ENCODE data around the gene SLC26A11. TPM values are rescaled to one million over a fixed set of nuclear protein-coding genes. Genes with fewer than 3 reads are reported as not detected.

Gene SLC26A11
- total and polyA plus RNA-seq, 2 of the 13 experiments (the other 11 are each of a cell fraction or from before 2014, with no cell fraction given) = 8.7 to 13.2 TPM

GRCh38 chr17:80195671-80196529 is 24.3 kb upstream of the SLC26A11 start (continued):
- TF ChIP-seq ZNF687 (CRISPR knock-in tag; IDR thresholded peaks at IDR 0.05) (peak; percentile 59), ATF7 (IDR thresholded peaks at IDR 0.05) (no peak), ATF7 (CRISPR knock-in tag; IDR thresholded peaks at IDR 0.05) (no peak), ZNF749 (CRISPR knock-in tag; IDR thresholded peaks at IDR 0.05; ENCODE audit: borderline replicate concordance) (no peak), PHF5A (CRISPR knock-in tag; IDR thresholded peaks at IDR 0.05; ENCODE audit: low read depth, unreplicated experiment) (no peak), KDM6A (CRISPR knock-in tag; IDR thresholded peaks at IDR 0.05; ENCODE audit: low read depth) (no peak), HIC2 (CRISPR knock-in tag; IDR thresholded peaks at IDR 0.05; ENCODE audit: low read depth) (no peak), AGO2 (optimal IDR thresholded peaks at IDR 0.05; ENCODE audit: low read depth, low read length) (no peak), ZNF501 (CRISPR knock-in tag; IDR thresholded peaks at IDR 0.05) (no peak), ZSCAN30 (CRISPR knock-in tag; IDR thresholded peaks at IDR 0.05) (no peak), CSRNP1 (CRISPR knock-in tag; IDR thresholded peaks at IDR 0.05) (no peak), ZBTB39 (CRISPR knock-in tag; IDR thresholded peaks at IDR 0.05) (no peak), GPN1 (CRISPR knock-in tag; IDR thresholded peaks at IDR 0.05; ENCODE audit: borderline replicate concordance) (no peak), MLX (CRISPR knock-in tag; IDR thresholded peaks at IDR 0.05) (no peak), TFDP2 (CRISPR knock-in tag; IDR thresholded peaks at IDR 0.05) (peak; percentile 47; the same call in 1 of the 2 replicates)

Measured in HepG2 (cell line).